Measurements from ENCODE around the gene NRXN3. TPM values are rescaled to one million over a fixed set of nuclear protein-coding genes. Genes with fewer than 3 reads are reported as not detected.

The NRXN3 gene
- total and polyA plus RNA-seq, 4 donors, result 0.07 to 1.2 (median 0.23) TPM

DNA sequence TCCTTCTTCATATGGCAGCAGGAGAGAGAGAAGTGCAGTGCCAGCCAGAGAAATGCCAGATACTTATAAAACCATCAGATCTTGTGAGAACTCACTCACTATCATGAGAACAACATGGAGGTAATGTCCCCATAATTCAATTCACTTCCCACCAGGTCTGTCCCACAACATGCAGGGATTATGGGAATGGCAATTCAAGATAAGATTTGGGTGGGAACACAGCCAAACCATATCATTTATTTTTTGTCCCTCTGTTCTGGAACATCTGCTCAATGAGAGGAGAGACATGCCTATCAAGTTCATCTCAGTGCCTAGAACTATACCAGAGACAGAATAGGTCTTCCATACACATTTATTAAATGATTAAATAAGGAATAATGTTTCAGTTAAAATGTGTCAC, 543.5 kb downstream of the NRXN3 start:
- Histone ChIP-seq H3K9ac (ENCODE audit: low read depth in 1 of 2, low read length in 2 of 2) (no peak overlapping the region), H3K27ac (ENCODE audit: low read depth in 1 of 2, low read length in 2 of 2) (no peak overlapping the region), H3K9me3 (ENCODE audit: control insufficient read depth in 4 of 4, low read length in 3 of 4) (no peaks in the 10 kb centered on the region), H3K4me3 (ENCODE audit: low read depth in 1 of 3, low read length in 3 of 3) (no peak overlapping the region), H3K36me3 (ENCODE audit: control insufficient read depth in 4 of 4, insufficient read depth in 3 of 4, low read depth in 1 of 4, low read length in 3 of 4) (no peaks in the 10 kb centered on the region), H3K4me1 (ENCODE audit: control insufficient read depth in 4 of 4, insufficient read depth in 4 of 4, low read length in 3 of 4) (no peaks in the 10 kb centered on the region), H3K27me3 (ENCODE audit: control insufficient read depth in 4 of 4, insufficient read depth in 4 of 4, low read length in 3 of 4) (no peaks in the 10 kb centered on the region)
- TF ChIP-seq, protein P1, sequence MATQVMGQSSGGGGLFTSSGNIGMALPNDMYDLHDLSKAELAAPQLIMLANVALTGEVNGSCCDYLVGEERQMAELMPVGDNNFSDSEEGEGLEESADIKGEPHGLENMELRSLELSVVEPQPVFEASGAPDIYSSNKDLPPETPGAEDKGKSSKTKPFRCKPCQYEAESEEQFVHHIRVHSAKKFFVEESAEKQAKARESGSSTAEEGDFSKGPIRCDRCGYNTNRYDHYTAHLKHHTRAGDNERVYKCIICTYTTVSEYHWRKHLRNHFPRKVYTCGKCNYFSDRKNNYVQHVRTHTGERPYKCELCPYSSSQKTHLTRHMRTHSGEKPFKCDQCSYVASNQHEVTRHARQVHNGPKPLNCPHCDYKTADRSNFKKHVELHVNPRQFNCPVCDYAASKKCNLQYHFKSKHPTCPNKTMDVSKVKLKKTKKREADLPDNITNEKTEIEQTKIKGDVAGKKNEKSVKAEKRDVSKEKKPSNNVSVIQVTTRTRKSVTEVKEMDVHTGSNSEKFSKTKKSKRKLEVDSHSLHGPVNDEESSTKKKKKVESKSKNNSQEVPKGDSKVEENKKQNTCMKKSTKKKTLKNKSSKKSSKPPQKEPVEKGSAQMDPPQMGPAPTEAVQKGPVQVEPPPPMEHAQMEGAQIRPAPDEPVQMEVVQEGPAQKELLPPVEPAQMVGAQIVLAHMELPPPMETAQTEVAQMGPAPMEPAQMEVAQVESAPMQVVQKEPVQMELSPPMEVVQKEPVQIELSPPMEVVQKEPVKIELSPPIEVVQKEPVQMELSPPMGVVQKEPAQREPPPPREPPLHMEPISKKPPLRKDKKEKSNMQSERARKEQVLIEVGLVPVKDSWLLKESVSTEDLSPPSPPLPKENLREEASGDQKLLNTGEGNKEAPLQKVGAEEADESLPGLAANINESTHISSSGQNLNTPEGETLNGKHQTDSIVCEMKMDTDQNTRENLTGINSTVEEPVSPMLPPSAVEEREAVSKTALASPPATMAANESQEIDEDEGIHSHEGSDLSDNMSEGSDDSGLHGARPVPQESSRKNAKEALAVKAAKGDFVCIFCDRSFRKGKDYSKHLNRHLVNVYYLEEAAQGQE (IDR thresholded peaks at IDR 0.05), result no peak
- TF ChIP-seq NR2F2 (IDR thresholded peaks at IDR 0.05), result no peak
- TF ChIP-seq JUND (IDR thresholded peaks at IDR 0.05), result no peak
- no peak for TF ChIP-seq FOXA1 (IDR thresholded peaks at IDR 0.05)
- TF ChIP-seq TAF1 (conservative IDR thresholded peaks at IDR 0.05), result no peak
- no peak for TF ChIP-seq HNF4A (conservative IDR thresholded peaks at IDR 0.05)
- no peak for TF ChIP-seq YY1 (IDR thresholded peaks at IDR 0.05)
- no peak for TF ChIP-seq ZBTB33 (IDR thresholded peaks at IDR 0.05)
- no peak for DNase-seq (ENCODE audit: low spot score)

- Histone ChIP-seq H3K4me3 (ENCODE audit: low read depth in 1 of 3, low read length in 3 of 3) (no peak overlapping the region), H3K9me3 (ENCODE audit: control insufficient read depth in 4 of 4, low read length in 3 of 4) (no peaks in the 10 kb centered on the region), H3K27ac (ENCODE audit: low read depth in 1 of 2, low read length in 2 of 2) (no peak overlapping the region), H3K36me3 (ENCODE audit: control insufficient read depth in 4 of 4, insufficient read depth in 3 of 4, low read depth in 1 of 4, low read length in 3 of 4) (no peaks in the 10 kb centered on the region), H3K9ac (ENCODE audit: low read depth in 1 of 2, low read length in 2 of 2) (no peak overlapping the region), H3K4me1 (ENCODE audit: control insufficient read depth in 4 of 4, insufficient read depth in 4 of 4, low read length in 3 of 4) (no peaks in the 10 kb centered on the region), H3K27me3 (ENCODE audit: control insufficient read depth in 4 of 4, insufficient read depth in 4 of 4, low read length in 3 of 4) (peaks cover 0 to 2% (median 0%) of the 10 kb centered on the region in 4 donors)
- TF ChIP-seq EGR1 (IDR thresholded peaks at IDR 0.05; ENCODE audit: low read depth in 2 of 2), result no peak
- no peak for TF ChIP-seq FOXA2 (IDR thresholded peaks at IDR 0.05)
- no peak for TF ChIP-seq HNF4G (IDR thresholded peaks at IDR 0.05)
- TF ChIP-seq JUND (IDR thresholded peaks at IDR 0.05), result no peak
- TF ChIP-seq RXRA (IDR thresholded peaks at IDR 0.05), result no peak
- TF ChIP-seq NR2F2 (IDR thresholded peaks at IDR 0.05), result no peak
- TF ChIP-seq CTCF (IDR thresholded peaks at IDR 0.05; ENCODE audit: low read depth, low read length, missing input control), result no peak
- no peak for TF ChIP-seq GABPA (IDR thresholded peaks at IDR 0.05 in 1 of 2, conservative IDR thresholded peaks at IDR 0.05 in 1 of 2)
- TF ChIP-seq FOXA1 (IDR thresholded peaks at IDR 0.05), result no peak
- no peak for TF ChIP-seq YY1 (IDR thresholded peaks at IDR 0.05)
- no peak for TF ChIP-seq HNF4A (conservative IDR thresholded peaks at IDR 0.05)
- no peak for TF ChIP-seq TAF1 (conservative IDR thresholded peaks at IDR 0.05)
- TF ChIP-seq, protein P2, sequence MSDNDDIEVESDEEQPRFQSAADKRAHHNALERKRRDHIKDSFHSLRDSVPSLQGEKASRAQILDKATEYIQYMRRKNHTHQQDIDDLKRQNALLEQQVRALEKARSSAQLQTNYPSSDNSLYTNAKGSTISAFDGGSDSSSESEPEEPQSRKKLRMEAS (IDR thresholded peaks at IDR 0.05), result no peak
- no peak for TF ChIP-seq RAD21 (IDR thresholded peaks at IDR 0.05)
- no peak for TF ChIP-seq ATF3 (IDR thresholded peaks at IDR 0.05)
- no peak for TF ChIP-seq SP1 (IDR thresholded peaks at IDR 0.05)
- TF ChIP-seq, protein P1 (IDR thresholded peaks at IDR 0.05), result no peak
- DNase-seq (ENCODE audit: low spot score), result no peak
- 91% methylated on average over 18 of the region's 18 CpGs for WGBS
Observed at GRCh38 chr14:78714711-78715110, 544.5 kb downstream of the NRXN3 start.
